H7 (cell line): ENCODE data around the gene EEF1G. TPM values are rescaled to one million over a fixed set of nuclear protein-coding genes. Genes with fewer than 3 reads are reported as not detected.

ENCODE experiments used
- DNase-seq: peaks from one replicate; pipeline ENCODE4 v3.0.0; 2012
- H3K27me3 ChIP-seq: 2 replicates; pipeline ENCODE4 v1.6.0; 2011; ENCODE audit warnings: mild to moderate bottlenecking, low read length; ENCODE audit not compliant: control insufficient read depth, insufficient read depth
- H3K36me3 ChIP-seq: replicated peaks from 2 replicates; pipeline ENCODE4 v1.5.1; 2011; ENCODE audit warnings: low read length; ENCODE audit not compliant: control insufficient read depth, insufficient read depth
- H3K4me3 ChIP-seq: 2 replicates; pipeline ENCODE4 v1.5.1; 2011; ENCODE audit warnings: low read depth, mild to moderate bottlenecking, control low read depth, low read length, moderate library complexity; ENCODE audit not compliant: insufficient read depth
- total RNA-seq: library from RNA; depleted of rRNA; stranded (reverse); fragments of >200 nt; shearing (Covaris generic); gene quantifications from 2 replicates; pipeline ENCODE4 v1.2.3, GENCODE V29; 2014; rRNA removed

The EEF1G gene
- total RNA-seq, 1 experiment from 2014 or later: 1,781 TPM

DNA sequence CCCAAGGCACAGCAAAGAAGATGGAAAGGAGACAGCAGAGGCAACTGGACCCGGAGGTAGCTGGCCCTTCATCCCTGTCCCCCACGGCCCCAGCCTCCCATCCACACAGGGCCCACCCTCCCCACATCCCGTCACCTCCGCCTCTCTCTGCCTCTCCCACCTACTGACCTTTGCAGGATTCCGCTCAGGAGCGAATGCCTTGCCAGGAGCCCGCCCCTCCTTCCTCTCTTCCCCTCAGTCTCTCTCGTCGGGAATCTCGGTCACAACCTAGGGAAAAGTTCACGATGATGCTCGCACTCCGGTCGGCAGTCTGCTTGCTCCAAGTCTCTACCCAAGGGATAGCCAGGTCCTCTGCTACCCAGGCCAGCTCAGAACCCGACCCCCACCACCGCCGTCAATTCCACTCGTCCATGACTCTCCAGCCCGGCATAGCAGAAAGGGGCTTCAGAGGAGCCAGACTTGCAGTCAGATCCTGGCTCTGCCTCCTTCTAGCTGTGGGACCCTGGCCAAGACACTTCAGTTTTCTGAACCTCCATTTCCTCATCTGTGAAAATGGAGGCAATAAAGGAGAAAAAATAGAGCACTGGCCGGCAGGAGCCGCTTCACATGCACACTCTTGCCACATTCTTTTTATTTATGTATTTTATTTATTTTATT is 37.3 kb downstream of the EEF1G start:
- DNase-seq: peak; percentile 71
- no peaks in the 10 kb centered on the region for H3K36me3 ChIP-seq

DNA sequence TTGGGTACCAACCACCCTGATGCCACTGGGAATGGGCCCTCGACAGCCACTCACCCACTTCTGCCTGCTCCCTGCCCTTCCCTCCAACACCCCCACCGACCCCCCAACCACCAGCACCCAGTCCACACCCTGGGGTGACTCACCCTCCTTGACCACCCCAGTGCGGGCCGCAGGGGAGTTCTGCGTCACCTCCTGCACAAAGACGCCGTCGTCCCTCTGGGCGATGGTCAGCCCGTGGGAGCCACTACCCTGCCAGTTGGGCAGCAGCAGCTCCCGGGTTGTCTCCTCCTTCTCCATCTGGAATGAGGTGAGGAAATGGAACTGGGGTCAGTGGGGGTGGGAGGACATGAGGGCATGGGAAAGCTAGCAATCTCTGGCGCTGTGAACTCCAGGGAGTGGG is 37.9 kb downstream of the EEF1G start:
- Histone ChIP-seq H3K36me3 (no peaks in the 10 kb centered on the region), H3K4me3 (no peak overlapping the region), H3K27me3 (no peaks in the 10 kb centered on the region)
- peak; percentile 60 for DNase-seq

More for the DNA sequence above, 37.3 kb downstream of the EEF1G start:
- Histone ChIP-seq H3K27me3 (no peaks in the 10 kb centered on the region), H3K4me3 (no peak overlapping the region)

DNA sequence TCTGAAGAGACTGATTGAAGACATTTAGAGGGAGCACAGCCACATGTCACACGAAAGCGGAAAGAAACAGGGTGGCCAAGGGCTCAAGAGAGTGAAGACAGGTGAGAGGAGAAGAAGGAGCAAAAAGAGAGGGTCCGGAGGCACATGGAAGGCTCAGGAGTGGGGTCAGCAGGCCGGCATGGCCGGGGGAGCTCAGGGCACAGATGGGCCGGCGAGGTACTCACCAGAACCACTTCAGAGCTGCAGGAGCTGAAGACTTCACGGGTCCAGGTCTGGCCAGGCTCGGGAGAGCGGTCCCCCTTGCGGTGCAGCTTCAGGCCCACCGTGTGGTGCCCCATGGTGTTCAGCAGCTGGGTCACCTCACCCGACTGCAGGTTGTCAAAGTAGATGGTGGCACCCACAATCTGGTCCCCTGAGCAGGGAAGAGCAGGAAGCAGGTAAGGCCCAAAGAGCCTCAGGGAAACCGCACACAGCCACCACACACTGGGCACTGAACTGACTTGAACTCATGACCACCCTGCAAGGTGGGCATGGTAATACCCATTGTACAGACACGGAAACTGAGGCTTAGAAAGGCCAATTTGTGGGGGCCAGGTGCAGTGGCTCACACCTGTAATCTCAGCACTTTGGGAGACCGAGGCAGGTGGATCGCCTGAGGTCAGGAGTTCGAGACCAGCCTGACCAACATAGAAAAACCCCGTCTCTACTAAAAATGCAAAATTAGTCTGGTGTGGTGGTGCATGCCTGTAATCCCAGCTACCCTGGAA is 38.7 kb downstream of the EEF1G start:
- no peaks in the 10 kb centered on the region for H3K36me3 ChIP-seq

DNA sequence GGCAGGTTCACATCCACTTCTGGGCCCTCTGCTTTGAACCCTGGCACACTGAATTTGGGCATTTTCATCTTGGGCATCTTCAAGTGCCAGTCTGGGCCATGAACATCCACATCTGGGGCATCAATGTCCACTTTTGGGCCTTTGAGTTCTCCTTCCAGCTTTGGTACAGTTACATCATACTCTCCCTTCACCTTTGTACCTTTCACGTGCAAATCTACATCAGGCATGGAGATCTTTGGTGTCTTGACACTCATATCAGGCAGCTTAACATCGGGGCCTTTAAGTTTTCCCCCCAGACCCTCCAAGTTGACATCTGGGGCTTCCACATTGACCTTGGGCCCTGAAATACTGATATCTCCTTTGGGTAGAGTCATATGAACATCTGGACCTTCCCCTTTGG is 41.6 kb downstream of the EEF1G start:
- Histone ChIP-seq H3K4me3 (no peak overlapping the region), H3K36me3 (no peaks in the 10 kb centered on the region), H3K27me3 (no peaks in the 10 kb centered on the region)
- no peak for DNase-seq

More for the DNA sequence above, 38.7 kb downstream of the EEF1G start:
- no peaks in the 10 kb centered on the region for H3K27me3 ChIP-seq
- no peak overlapping the region for H3K4me3 ChIP-seq
- peak; percentile 43 for DNase-seq

DNA sequence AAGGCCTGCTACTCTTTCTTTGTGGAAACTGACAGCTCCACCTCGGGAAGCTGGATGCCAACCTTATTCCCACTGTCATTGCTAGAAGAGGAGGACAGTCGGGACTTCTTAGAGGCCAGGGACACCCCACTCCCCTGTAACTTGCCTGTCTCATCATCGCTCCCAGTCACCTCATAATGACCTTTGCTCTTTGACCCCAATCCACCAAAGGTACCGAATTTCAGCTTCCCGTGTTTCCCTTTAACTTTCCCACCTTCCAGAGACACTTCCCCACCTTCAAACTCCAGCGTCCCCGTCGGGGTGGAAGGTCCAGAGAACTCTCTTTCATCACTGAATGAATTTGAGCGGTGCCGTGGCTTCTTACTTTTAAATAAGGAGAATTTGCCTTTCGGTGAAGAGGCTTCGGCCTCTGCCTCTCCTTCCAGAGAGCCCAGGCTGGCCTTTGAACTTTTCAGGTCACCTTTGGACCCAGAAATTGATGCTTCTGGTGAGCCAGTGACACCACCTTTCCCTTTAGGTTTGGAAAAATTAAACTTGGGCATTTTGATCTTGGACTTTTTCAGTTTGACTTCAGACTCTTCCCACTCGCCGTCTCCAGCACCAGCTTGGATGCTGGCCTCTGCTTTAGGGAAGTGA is 56.8 kb downstream of the EEF1G start:
- Histone ChIP-seq H3K4me3 (no peak overlapping the region), H3K36me3 (no peaks in the 10 kb centered on the region), H3K27me3 (no peaks in the 10 kb centered on the region)
- DNase-seq: no peak

DNA sequence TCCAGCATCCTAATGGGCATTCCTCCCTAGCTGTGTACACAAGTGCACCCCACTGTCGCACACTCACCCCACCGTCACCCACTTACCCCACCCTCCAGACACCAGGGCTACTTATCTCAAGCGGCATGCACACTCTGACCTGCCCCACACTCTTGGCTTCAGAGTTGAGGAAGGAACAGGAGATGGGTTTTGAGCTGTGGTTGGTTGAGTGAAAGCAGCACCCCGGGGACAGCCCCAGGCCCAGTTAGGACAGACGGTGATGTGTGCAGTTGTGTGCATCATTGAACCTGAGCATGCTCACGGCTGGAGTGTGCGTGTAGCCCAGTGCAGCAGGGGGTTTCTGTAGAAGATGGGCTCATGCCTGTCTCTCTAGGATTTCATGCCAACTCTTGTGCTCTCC is 59.5 kb downstream of the EEF1G start:
- H3K27me3 ChIP-seq: no peaks in the 10 kb centered on the region
- H3K36me3 ChIP-seq: no peaks in the 10 kb centered on the region
- H3K4me3 ChIP-seq: no peak overlapping the region
- no peak for DNase-seq

DNA sequence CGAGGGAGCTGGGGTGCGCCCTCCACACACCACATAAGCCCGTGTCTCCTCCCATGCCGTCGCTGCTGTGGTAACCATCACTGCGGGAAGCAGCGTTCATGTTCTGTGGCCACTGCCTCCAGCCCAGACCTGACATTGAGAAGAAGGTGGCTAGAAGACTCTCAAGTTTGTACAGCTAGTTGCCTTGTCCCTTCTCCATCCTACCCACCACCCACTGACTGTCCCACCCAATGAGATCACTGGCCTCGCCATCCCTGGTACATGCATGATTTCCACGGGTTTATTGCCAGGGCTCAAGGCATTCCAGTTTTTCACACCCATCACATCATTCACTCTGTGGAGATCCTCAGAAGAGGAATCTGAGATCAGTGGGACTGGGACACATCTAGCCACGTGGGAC is 60.1 kb downstream of the EEF1G start:
- Histone ChIP-seq H3K36me3 (no peaks in the 10 kb centered on the region), H3K27me3 (no peaks in the 10 kb centered on the region), H3K4me3 (no peak overlapping the region)
- DNase-seq: no peak

DNA sequence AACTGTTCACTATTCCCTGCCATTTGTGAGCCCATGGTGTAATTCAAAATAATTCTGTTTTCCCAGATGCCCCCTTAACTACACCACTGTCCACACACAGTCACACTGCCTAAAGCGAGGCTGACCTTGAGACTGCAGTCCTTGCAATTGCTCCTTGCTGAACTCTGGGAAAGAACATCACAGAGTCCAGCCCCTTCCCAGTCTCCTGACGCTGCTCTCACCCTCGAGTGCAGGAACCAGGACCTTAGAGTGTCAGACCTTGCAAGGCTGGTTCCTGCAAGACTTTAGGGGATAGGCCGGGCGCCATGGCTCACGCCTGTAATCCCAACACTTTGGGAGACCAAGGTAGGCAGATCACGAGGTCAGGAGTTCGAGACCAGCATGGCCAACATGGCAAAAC is 60.7 kb downstream of the EEF1G start:
- Histone ChIP-seq H3K4me3 (no peak overlapping the region), H3K36me3 (no peaks in the 10 kb centered on the region), H3K27me3 (no peaks in the 10 kb centered on the region)
- DNase-seq: no peak

Other genes with a start within 250 kb of the EEF1G start
- gene ASRGL1, start 236.4 kb downstream of the EEF1G start, total RNA-seq: 46.3 and 56.3 TPM in 2 replicates
- gene SCGB1A1, start 154.9 kb downstream of the EEF1G start, total RNA-seq: not detected in 2 replicates
- gene AHNAK, start 27.1 kb downstream of the EEF1G start, total RNA-seq: 8.3 and 11.2 TPM in 2 replicates
- gene TUT1, start 17.6 kb upstream of the EEF1G start, total RNA-seq: 25.8 and 29.4 TPM in 2 replicates
- 151 and 166 TPM in 2 replicates for gene MTA2, start 28.0 kb upstream of the EEF1G start, total RNA-seq
- gene EML3, start 38.9 kb upstream of the EEF1G start, total RNA-seq: 28.0 and 29.3 TPM in 2 replicates
- 1.1 and 2.5 TPM in 2 replicates for gene ROM1, start 39.4 kb upstream of the EEF1G start, total RNA-seq
- 49.9 and 58.3 TPM in 2 replicates for gene B3GAT3, start 48.1 kb upstream of the EEF1G start, total RNA-seq
- gene GANAB, start 72.7 kb upstream of the EEF1G start, total RNA-seq: 173 and 181 TPM in 2 replicates
- 19.5 and 26.1 TPM in 2 replicates for gene INTS5, start 79.4 kb upstream of the EEF1G start, total RNA-seq
- 107 and 136 TPM in 2 replicates for gene C11orf98, start 91.3 kb upstream of the EEF1G start, total RNA-seq
- 24.7 and 38.1 TPM in 2 replicates for gene CSKMT, start 91.4 kb upstream of the EEF1G start, total RNA-seq
- gene UQCC3, start 97.8 kb upstream of the EEF1G start, total RNA-seq: 19.0 and 22.4 TPM in 2 replicates
- gene LBHD1, start 98.4 kb upstream of the EEF1G start, total RNA-seq: 2.7 and 4.5 TPM in 2 replicates
- 79.2 and 81.2 TPM in 2 replicates for gene UBXN1, start 105.2 kb upstream of the EEF1G start, total RNA-seq
- 0.14 and 0.30 TPM in 2 replicates for gene LRRN4CL, start 115.6 kb upstream of the EEF1G start, total RNA-seq
- 169 and 200 TPM in 2 replicates for gene BSCL2, start 133.5 kb upstream of the EEF1G start, total RNA-seq
- 0.33 and 3.1 TPM in 2 replicates for gene GNG3, start 133.8 kb upstream of the EEF1G start, total RNA-seq
- 7.3 and 10.1 TPM in 2 replicates for gene HNRNPUL2, start 153.6 kb upstream of the EEF1G start, total RNA-seq
- gene TTC9C, start 154.6 kb upstream of the EEF1G start, total RNA-seq: 45.1 and 63.1 TPM in 2 replicates
- gene ZBTB3, start 180.3 kb upstream of the EEF1G start, total RNA-seq: 26.8 and 42.0 TPM in 2 replicates
- 155 and 172 TPM in 2 replicates for gene POLR2G, start 187.7 kb upstream of the EEF1G start, total RNA-seq
- gene TAF6L, start 197.5 kb upstream of the EEF1G start, total RNA-seq: 32.1 and 42.9 TPM in 2 replicates
- 50.1 and 55.2 TPM in 2 replicates for gene TMEM179B, start 213.5 kb upstream of the EEF1G start, total RNA-seq
- 30.2 and 42.1 TPM in 2 replicates for gene TMEM223, start 218.1 kb upstream of the EEF1G start, total RNA-seq
- gene NXF1, start 231.5 kb upstream of the EEF1G start, total RNA-seq: 19.1 and 19.3 TPM in 2 replicates